A549 (cell line): ENCODE measurements around the gene CHPF. TPM values are rescaled to one million over a fixed set of nuclear protein-coding genes. Genes with fewer than 3 reads are reported as not detected.

Source experiments
- ATAC-seq, 2 experiments: fragments of 200-7000 bp in 1 of 2; fragments of >200 bp in 1 of 2; cut with Nextera tagmentation in 1 of 2; cut with Tn5 transposase in 1 of 2; 3 replicates each; pipeline versions ENCODE4 v1.8.0 to v1.9.1; 2018 to 2020; ENCODE audit warnings: mild to moderate bottlenecking in 1 of 2, moderate library complexity in 1 of 2
- CTCF ChIA-PET: fragments of 300-600 bp; sonication (Branson Sonifier 250); formaldehyde crosslinking; extraction: SDS; loops from one replicate; lab custom pipeline; 2021; ENCODE audit warnings: antibody characterized with exemption, inconsistent platforms; lab: Yijun Ruan, JAX
- POLR2A ChIA-PET: fragments of 350-600 bp; formaldehyde crosslinking; extraction: SDS; loops from one replicate; lab custom pipeline; 2021; ENCODE audit warnings: antibody characterized with exemption, inconsistent platforms; lab: Yijun Ruan, JAX
- DNase-seq, 2 experiments: peaks; one replicate each; pipeline versions ENCODE4 v3.0.0 to v3.0.0-alpha.2; 2011 to 2016; ENCODE audit warnings: low read depth in 1 of 2, low spot score in 1 of 2
- FAIRE-seq: peaks from 2 replicates; lab custom pipeline; 2011; peaks lifted over from hg19 to GRCh38; lab: Jason Lieb, UNC
- H3K27ac ChIP-seq, 2 experiments: fragments of >200 bp; sonication (Bioruptor Twin); formaldehyde crosslinking; 3 replicates each; pipeline ENCODE4 v1.5.1; 2016 to 2017
- H3K4me1 ChIP-seq: fragments of >200 bp; sonication (Bioruptor Twin); formaldehyde crosslinking; 3 replicates; pipeline ENCODE4 v1.6.1; 2016
- H3K4me2 ChIP-seq: fragments of >200 bp; sonication (Bioruptor Twin); formaldehyde crosslinking; 3 replicates; pipeline ENCODE4 v1.6.1; 2016
- H3K4me3 ChIP-seq: fragments of >200 bp; sonication (Bioruptor Twin); formaldehyde crosslinking; 3 replicates; pipeline ENCODE4 v1.5.1; 2016
- H3K9me3 ChIP-seq: fragments of >200 bp; sonication (Bioruptor Twin); formaldehyde crosslinking; 3 replicates; pipeline ENCODE4 v1.6.1; 2016
- CBX2 ChIP-seq: fragments of 200-600 bp; sonication (generic); IDR thresholded peaks from 2 replicates; pipeline ENCODE4 v1.6.1; 2016; ENCODE audit warnings: low read depth, mild to moderate bottlenecking, borderline replicate concordance
- CBX8 ChIP-seq: fragments of 200-600 bp; sonication (generic); IDR thresholded peaks from 2 replicates; pipeline ENCODE4 v1.6.1; 2016
- CEBPB ChIP-seq, 2 experiments: fragments of >200 bp in 1 of 2; sonication (Bioruptor Twin) in 1 of 2; formaldehyde crosslinking in 1 of 2; IDR thresholded peaks; 2 replicates each; pipeline ENCODE4 v1.6.1; 2012 to 2016
- EHF ChIP-seq: fragments of 250-450 bp; sonication (Bioruptor Pico); IDR thresholded peaks from 2 replicates; pipeline ENCODE4 v1.5.0; 2020; ENCODE audit warnings: mild to moderate bottlenecking
- EP300 ChIP-seq, 2 experiments: fragments of >200 bp; sonication (Bioruptor Twin); formaldehyde crosslinking; IDR thresholded peaks; 2 replicates in 1 of 2; 3 replicates in 1 of 2; pipeline ENCODE4 v1.6.1; 2016 to 2017
- ESRRA ChIP-seq: fragments of 150-350 bp; IDR thresholded peaks from 2 replicates; pipeline ENCODE4 v1.6.1; 2014; ENCODE audit warnings: mild to moderate bottlenecking, low read length, borderline replicate concordance
- FOSL2 ChIP-seq, 2 experiments: fragments of 450-650 bp in 1 of 2; fragments of >200 bp in 1 of 2; sonication (Bioruptor Twin) in 1 of 2; formaldehyde crosslinking; IDR thresholded peaks; 2 replicates each; pipeline versions ENCODE4 v1.5.0 to v1.6.1; 2016 to 2020; ENCODE audit warnings: mild to moderate bottlenecking in 1 of 2, moderate library complexity in 1 of 2
- FOXS1 ChIP-seq: fragments of 250-450 bp; sonication (Bioruptor Pico); IDR thresholded peaks from 2 replicates; pipeline ENCODE4 v1.5.0; 2020; ENCODE audit warnings: mild to moderate bottlenecking, moderate library complexity
- HDAC2 ChIP-seq: fragments of 200-600 bp; sonication (generic); IDR thresholded peaks from 2 replicates; pipeline ENCODE4 v1.6.1; 2016
- HOXB13 ChIP-seq: fragments of 250-450 bp; sonication (Bioruptor Pico); IDR thresholded peaks from 2 replicates; pipeline ENCODE4 v1.5.0; 2020; ENCODE audit warnings: low read depth, mild to moderate bottlenecking, moderate library complexity
- KDM1A ChIP-seq: fragments of 200-600 bp; sonication (generic); IDR thresholded peaks from 2 replicates; pipeline ENCODE4 v1.6.1; 2016; ENCODE audit warnings: low read depth, mild to moderate bottlenecking
- KDM5A ChIP-seq: fragments of 200-600 bp; sonication (generic); IDR thresholded peaks from 2 replicates; pipeline ENCODE4 v1.6.1; 2016; ENCODE audit warnings: antibody characterized with exemption, mild to moderate bottlenecking
- MAZ ChIP-seq: fragments of 150-350 bp; IDR thresholded peaks from 2 replicates; pipeline ENCODE4 v1.6.1; 2014; ENCODE audit warnings: antibody characterized with exemption, low read depth, low read length, borderline replicate concordance
- NFE2L2 ChIP-seq: fragments of 150-350 bp; conservative IDR thresholded peaks from 2 replicates; pipeline ENCODE4 v1.6.1; 2014; ENCODE audit warnings: low read length
- NR3C1 ChIP-seq: fragments of >200 bp; sonication (Bioruptor Twin); formaldehyde crosslinking; IDR thresholded peaks from 3 replicates; pipeline ENCODE4 v1.6.1; 2017
- POLR2A ChIP-seq: IDR thresholded peaks from 2 replicates; pipeline ENCODE4 v1.6.1; 2012; ENCODE audit warnings: mild to moderate bottlenecking, low read length
- POLR2AphosphoS2 ChIP-seq: conservative IDR thresholded peaks from 2 replicates; pipeline ENCODE4 v1.6.1; 2012; ENCODE audit warnings: low read length, improper control_type of control experiment, inconsistent platforms
- RAD21 ChIP-seq, 2 experiments: fragments of >200 bp in 1 of 2; sonication (Bioruptor Twin) in 1 of 2; formaldehyde crosslinking in 1 of 2; IDR thresholded peaks in 1 of 2; conservative IDR thresholded peaks in 1 of 2; 2 replicates in 1 of 2; 3 replicates in 1 of 2; pipeline ENCODE4 v1.6.1; 2012 to 2018; ENCODE audit warnings: inconsistent platforms in 1 of 2
- RFX5 ChIP-seq: fragments of 450-650 bp; IDR thresholded peaks from 2 replicates; pipeline ENCODE4 v1.7.1; 2014; ENCODE audit warnings: antibody characterized with exemption, mild to moderate bottlenecking, moderate library complexity
- RNF2 ChIP-seq: fragments of 200-600 bp; sonication (generic); IDR thresholded peaks from 2 replicates; pipeline ENCODE4 v1.6.1; 2016; ENCODE audit warnings: low read depth, mild to moderate bottlenecking, antibody characterized with exemption, moderate library complexity, borderline replicate concordance
- SREBF2 ChIP-seq: fragments of 450-650 bp; IDR thresholded peaks from 2 replicates; pipeline ENCODE4 v1.6.1; 2014; ENCODE audit warnings: mild to moderate bottlenecking, moderate library complexity
- ZC3H11A ChIP-seq: fragments of 450-650 bp; IDR thresholded peaks from 2 replicates; pipeline ENCODE4 v1.6.1; 2014; ENCODE audit warnings: antibody characterized with exemption, mild to moderate bottlenecking
- WGBS: methylation state at CpG from one replicate; pipeline ENCODE4 v1.1.6; 2017; ENCODE audit errors: missing lambda C conversion rate; 5-methylcytosine and 5-hydroxymethylcytosine counted together
- polyA plus RNA-seq, 4 experiments: library from polyadenylated mRNA; depleted of rRNA in 3 of 4; stranded (reverse); fragments of >200 nt; fragmentation: RNase III in 1 of 4; extraction: RNeasy Plus Mini Kit Qiagen cat#74134 plus additional on column Dnase treatment in 1 of 4; gene quantifications; 2 replicates in 3 of 4; 3 replicates in 1 of 4; pipeline ENCODE4 v1.2.3, GENCODE V29; 2011 to 2017
- TF ChIP-seq, protein P1 (sequence below): fragments of >200 bp; sonication (Bioruptor Twin); formaldehyde crosslinking; IDR thresholded peaks from 2 replicates; pipeline ENCODE4 v1.6.1; 2016
- TF ChIP-seq, protein P2 (sequence below): fragments of 450-650 bp; IDR thresholded peaks from 2 replicates; pipeline ENCODE4 v1.6.1; 2014; ENCODE audit warnings: antibody characterized with exemption
- TF ChIP-seq, protein P3 (sequence below): fragments of 250-450 bp; sonication (Bioruptor Pico); IDR thresholded peaks from 2 replicates; pipeline ENCODE4 v1.5.0; 2020; ENCODE audit warnings: low read depth, mild to moderate bottlenecking, moderate library complexity

CHPF gene
- polyA plus RNA-seq, 2 of the 4 experiments (the other 2 are of a cell fraction) = 9.0 to 14.8 TPM

DNA sequence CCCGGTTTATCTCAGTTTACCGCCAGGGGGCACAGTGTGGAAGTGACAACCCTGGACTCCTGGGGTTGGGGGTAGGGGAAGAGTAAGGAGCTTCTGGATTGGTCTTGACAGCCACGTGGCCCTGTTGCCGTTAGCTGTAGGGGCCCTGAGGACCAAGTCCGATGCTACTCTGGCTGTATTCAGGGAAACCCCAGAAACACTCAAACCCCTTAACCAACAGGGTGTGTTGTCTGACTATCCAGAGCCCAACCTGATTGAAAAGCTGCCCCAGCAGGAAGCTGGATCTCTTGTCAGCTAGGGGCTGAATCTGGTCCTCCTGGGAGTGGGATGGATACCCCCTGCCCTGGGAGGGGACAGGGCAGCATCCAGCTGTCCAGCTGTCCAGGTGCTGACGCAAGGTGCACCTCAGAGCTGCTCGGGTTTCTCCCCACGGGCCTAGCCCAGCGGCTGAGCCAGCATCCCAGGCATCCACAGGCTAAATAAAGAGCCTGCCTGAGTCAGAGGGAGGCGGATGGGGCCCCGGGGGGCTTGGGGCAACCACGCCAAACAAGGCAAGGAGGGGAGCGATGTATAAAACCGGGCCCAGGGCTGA lies 48.0 kb downstream of the CHPF start (continued):
- TF ChIP-seq CBX2 = no peak
- TF ChIP-seq FOSL2 (IDR thresholded peaks at IDR 0.05) = no peak
- TF ChIP-seq FOSL2 (CRISPR knock-in tag; IDR thresholded peaks at IDR 0.05) = no peak
- no peak for TF ChIP-seq FOXS1 (CRISPR knock-in tag)
- TF ChIP-seq RNF2 = no peak
- TF ChIP-seq, protein P1, sequence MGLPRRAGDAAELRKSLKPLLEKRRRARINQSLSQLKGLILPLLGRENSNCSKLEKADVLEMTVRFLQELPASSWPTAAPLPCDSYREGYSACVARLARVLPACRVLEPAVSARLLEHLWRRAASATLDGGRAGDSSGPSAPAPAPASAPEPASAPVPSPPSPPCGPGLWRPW = no peak
- no peak for TF ChIP-seq HOXB13
- no peak for TF ChIP-seq POLR2A
- no peak for TF ChIP-seq HDAC2
- no peak for TF ChIP-seq KDM1A
- no peak for TF ChIP-seq EP300 (IDR thresholded peaks at IDR 0.05)
- TF ChIP-seq MAZ = no peak
- TF ChIP-seq ESRRA = no peak
- TF ChIP-seq, protein P2, sequence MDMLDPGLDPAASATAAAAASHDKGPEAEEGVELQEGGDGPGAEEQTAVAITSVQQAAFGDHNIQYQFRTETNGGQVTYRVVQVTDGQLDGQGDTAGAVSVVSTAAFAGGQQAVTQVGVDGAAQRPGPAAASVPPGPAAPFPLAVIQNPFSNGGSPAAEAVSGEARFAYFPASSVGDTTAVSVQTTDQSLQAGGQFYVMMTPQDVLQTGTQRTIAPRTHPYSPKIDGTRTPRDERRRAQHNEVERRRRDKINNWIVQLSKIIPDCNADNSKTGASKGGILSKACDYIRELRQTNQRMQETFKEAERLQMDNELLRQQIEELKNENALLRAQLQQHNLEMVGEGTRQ = peak; percentile 82
- TF ChIP-seq RAD21 (conservative IDR thresholded peaks at IDR 0.05 in 1 of 2, IDR thresholded peaks at IDR 0.05 in 1 of 2) = peak; percentile 32 to 39; a peak in 2 of 5 replicates

GRCh38 chr2:219494952-219495530 lies 48.6 kb downstream of the CHPF start:
- Histone ChIP-seq H3K4me2 (peak overlapping the region; percentile 19; the same call in 1 of the 3 replicates), H3K9me3 (no peaks in the 10 kb centered on the region), H3K4me1 (peaks cover 21% of the 10 kb centered on the region; the same call in 2 of the 3 replicates), H3K4me3 (no peak overlapping the region), H3K27ac (no peak overlapping the region)
- ChIA-PET CTCF (interaction anchor here (0.7 to 89.4 kb wide), 11 partner anchors 11 to 470 kb away, joined by 3 to 3291 read pairs (median 5); partner anchors contain the start of genes ASIC4, CHPF, GMPPA and SPEG), POLR2A (no interaction called here)
- WGBS = 4% methylated on average over 10 of the region's 10 CpGs
- DNase-seq (no peak), ATAC-seq (no peak), FAIRE-seq (no peak)
- TF ChIP-seq SREBF2 (no peak), POLR2AphosphoS2 (no peak)

DNA sequence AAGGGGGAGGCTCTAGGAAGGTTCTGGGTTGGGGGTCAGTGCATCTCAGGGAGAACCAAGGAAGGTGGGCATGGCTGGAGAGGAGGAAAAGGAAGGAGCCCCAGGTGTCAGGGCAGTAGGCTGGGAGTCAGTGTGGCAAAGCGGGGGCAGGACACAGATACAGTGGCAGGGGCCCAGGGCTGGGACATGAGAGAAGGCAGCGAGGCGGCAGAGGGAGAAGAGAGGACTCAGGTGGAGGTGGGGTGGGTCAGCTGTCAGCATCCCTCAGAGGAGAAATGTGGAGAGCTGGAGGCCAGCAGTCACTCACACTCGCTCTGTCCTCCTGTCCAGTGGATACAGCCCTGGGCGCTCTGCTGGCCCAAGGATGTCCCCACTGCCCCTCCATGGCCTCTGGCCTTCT lies 50.5 kb downstream of the CHPF start:
- Histone ChIP-seq H3K4me3 (no peak overlapping the region), H3K27ac (no peak overlapping the region), H3K4me1 (peaks cover 13% of the 10 kb centered on the region; the same call in 2 of the 3 replicates), H3K4me2 (no peak overlapping the region), H3K9me3 (no peaks in the 10 kb centered on the region)
- 92% methylated on average over 5 of the region's 5 CpGs for WGBS
- TF ChIP-seq NFE2L2 (no peak), KDM1A (no peak), RNF2 (no peak), POLR2AphosphoS2 (no peak), CBX2 (no peak)
- CTCF ChIA-PET = interaction anchor here (1.9 to 89.4 kb wide), 3 partner anchors 13 to 77 kb away, joined by 7 to 3291 read pairs (median 3291); partner anchors contain the start of genes ASIC4, CHPF, GMPPA and SPEG
- POLR2A ChIA-PET = no interaction called here
- ATAC-seq (no peak), FAIRE-seq (no peak), DNase-seq (no peak)

GRCh38 chr2:219492575-219492974 lies 51.0 kb downstream of the CHPF start:
- H3K9me3 ChIP-seq = no peaks in the 10 kb centered on the region
- FAIRE-seq = no peak
- WGBS = 67% methylated on average over 1 of the region's 20 CpGs
- H3K4me2 ChIP-seq = no peak overlapping the region
- H3K4me1 ChIP-seq = peaks cover 12% of the 10 kb centered on the region; the same call in 2 of the 3 replicates
- no peak for DNase-seq
- no peak for TF ChIP-seq RAD21 (conservative IDR thresholded peaks at IDR 0.05 in 1 of 2, IDR thresholded peaks at IDR 0.05 in 1 of 2)
- TF ChIP-seq ZC3H11A = no peak
- TF ChIP-seq FOSL2 (IDR thresholded peaks at IDR 0.05) = no peak
- TF ChIP-seq FOSL2 (CRISPR knock-in tag; IDR thresholded peaks at IDR 0.05) = no peak
- TF ChIP-seq, protein P3, sequence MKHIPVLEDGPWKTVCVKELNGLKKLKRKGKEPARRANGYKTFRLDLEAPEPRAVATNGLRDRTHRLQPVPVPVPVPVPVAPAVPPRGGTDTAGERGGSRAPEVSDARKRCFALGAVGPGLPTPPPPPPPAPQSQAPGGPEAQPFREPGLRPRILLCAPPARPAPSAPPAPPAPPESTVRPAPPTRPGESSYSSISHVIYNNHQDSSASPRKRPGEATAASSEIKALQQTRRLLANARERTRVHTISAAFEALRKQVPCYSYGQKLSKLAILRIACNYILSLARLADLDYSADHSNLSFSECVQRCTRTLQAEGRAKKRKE (CRISPR knock-in tag) = no peak
- no peak for TF ChIP-seq EHF
- TF ChIP-seq NR3C1 = no peak
- TF ChIP-seq CBX8 = no peak
- no peak for TF ChIP-seq KDM5A
- TF ChIP-seq CEBPB (IDR thresholded peaks at IDR 0.05) = no peak
- TF ChIP-seq RFX5 = no peak
- no peak for TF ChIP-seq ESRRA
- H3K4me3 ChIP-seq = no peak overlapping the region
- CTCF ChIA-PET = interaction anchor here (1.0 to 89.4 kb wide), 3 partner anchors 14 to 90 kb away, joined by 3 to 3291 read pairs (median 3291); partner anchors contain the start of genes ASIC4, CHPF, GMPPA and SPEG
- POLR2A ChIA-PET = no interaction called here
- no peak for ATAC-seq
- no peak overlapping the region for H3K27ac ChIP-seq
